ENCODE results near the gene ACBD6. TPM values are rescaled to one million over a fixed set of nuclear protein-coding genes. Genes with fewer than 3 reads are reported as not detected.

The ACBD6 gene
- total and polyA plus RNA-seq, 8 donors: 15.0 to 25.1 (median 18.6) TPM

DNA sequence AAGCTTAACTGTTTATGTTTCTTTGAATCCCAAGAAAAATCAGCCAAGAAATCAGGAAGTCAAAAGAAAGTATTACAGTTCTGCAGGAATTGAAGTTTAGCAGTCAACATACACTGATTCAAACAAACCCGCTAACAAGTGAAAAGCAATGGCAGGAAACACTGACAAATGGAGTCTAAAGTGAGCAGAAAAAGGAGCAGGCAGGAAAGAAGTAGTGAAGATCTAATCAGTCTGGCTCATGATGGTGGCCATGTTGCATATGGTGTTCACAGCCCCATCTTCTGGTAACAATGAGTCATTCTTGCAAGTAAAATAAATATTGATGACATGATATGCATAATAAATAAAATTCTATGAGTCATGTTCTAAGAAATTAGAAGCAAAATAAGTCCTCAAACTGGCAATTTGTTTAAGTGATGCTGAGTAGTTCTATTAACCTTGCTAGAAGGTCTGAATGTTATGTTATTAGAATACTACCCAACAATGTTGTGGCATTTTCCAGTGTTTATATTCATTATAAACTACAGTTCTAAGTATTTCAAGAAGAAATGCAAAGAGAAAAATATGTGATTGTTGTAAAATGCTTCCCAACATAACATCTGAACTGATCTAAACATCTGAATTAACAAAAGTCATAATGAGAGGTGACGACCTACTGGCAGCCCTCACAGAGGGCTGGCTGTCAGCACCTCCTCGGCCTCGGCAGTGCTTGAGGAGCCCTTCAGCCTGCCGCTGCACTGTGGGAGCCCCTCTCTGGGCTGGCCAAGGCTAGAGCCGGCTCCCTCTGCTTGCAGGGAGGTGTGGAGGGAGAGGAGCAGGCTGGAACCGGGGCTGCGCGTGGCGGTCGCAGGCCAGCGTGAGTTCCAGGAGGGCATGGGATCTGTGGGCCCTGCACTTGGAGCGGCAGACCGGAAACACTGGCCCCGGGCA is 5.7 kb upstream of the ACBD6 start:
- Histone ChIP-seq H3K27me3 (no peaks in the 10 kb centered on the region), H3K4me1 (peaks cover 0 to 5% (median 5%) of the 10 kb centered on the region in 3 donors), H3K27ac (no peak overlapping the region), H3K4me3 (no peak overlapping the region), H3K36me3 (no peaks in the 10 kb centered on the region), H3K9me3 (no peaks in the 10 kb centered on the region)
- WGBS, 2 donors: 90 to 91% methylated on average over 13 to 15 of the region's 15 CpGs
- TF ChIP-seq, protein P1, sequence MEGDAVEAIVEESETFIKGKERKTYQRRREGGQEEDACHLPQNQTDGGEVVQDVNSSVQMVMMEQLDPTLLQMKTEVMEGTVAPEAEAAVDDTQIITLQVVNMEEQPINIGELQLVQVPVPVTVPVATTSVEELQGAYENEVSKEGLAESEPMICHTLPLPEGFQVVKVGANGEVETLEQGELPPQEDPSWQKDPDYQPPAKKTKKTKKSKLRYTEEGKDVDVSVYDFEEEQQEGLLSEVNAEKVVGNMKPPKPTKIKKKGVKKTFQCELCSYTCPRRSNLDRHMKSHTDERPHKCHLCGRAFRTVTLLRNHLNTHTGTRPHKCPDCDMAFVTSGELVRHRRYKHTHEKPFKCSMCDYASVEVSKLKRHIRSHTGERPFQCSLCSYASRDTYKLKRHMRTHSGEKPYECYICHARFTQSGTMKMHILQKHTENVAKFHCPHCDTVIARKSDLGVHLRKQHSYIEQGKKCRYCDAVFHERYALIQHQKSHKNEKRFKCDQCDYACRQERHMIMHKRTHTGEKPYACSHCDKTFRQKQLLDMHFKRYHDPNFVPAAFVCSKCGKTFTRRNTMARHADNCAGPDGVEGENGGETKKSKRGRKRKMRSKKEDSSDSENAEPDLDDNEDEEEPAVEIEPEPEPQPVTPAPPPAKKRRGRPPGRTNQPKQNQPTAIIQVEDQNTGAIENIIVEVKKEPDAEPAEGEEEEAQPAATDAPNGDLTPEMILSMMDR (IDR thresholded peaks at IDR 0.05): no peak
- DNase-seq: peak in 1 of 6 donors; percentile 60
- intact Hi-C loops (cut with DNase I): no loop called here
- ATAC-seq: peak in 1 of 4 donors; percentile 17
- no peak for FAIRE-seq

DNA sequence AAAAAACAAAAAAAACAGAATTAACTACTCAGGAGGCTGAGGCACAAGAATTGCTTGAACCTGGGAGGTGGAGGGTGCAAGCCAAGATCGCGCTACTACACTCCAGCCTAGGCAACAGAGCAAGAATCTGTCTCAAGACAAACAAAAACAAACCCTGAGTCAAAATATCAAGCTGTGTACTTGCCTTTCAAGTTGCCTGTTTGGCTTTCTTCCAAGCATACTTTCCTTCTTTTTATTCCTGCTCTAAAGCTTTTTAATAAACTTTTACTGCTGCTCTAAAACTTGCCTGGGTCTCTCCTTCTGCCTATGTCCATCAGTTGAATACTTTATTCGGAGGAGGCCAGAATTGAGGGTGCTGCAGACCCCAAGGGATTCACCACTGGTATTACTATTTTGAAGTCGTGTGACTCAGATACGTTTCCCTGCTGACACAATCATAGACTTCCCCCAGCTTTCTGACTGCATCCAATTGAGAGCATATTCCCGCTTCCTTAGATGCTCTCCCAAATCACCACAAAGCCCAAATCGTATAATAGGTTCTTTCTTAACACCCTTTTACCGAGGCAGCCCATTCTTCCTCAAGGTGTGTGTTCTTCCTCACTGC is 3.5 kb upstream of the ACBD6 start:
- FAIRE-seq (no peak), ATAC-seq (no peak), DNase-seq (no peak)
- Histone ChIP-seq H3K4me3 (no peak overlapping the region), H3K27me3 (no peaks in the 10 kb centered on the region), H3K27ac (no peak overlapping the region), H3K9me3 (no peaks in the 10 kb centered on the region), H3K36me3 (no peaks in the 10 kb centered on the region), H3K4me1 (peaks cover 0 to 14% (median 5%) of the 10 kb centered on the region in 3 donors)
- intact Hi-C loops (cut with DNase I): no loop called here
- WGBS, 2 donors: 66 to 69% methylated on average over 8 of the region's 8 CpGs
- TF ChIP-seq, protein P1 (IDR thresholded peaks at IDR 0.05): no peak

GRCh38 chr1:180504186-180504585 is 1.8 kb upstream of the ACBD6 start:
- intact Hi-C loops (cut with DNase I): no loop called here
- FAIRE-seq (no peak), ATAC-seq (no peak)

GRCh38 chr1:180503280-180503862 is 994 bp upstream of the ACBD6 start:
- Histone ChIP-seq H3K27me3 (no peaks in the 10 kb centered on the region), H3K9me3 (no peaks in the 10 kb centered on the region), H3K36me3 (no peaks in the 10 kb centered on the region), H3K4me1 (peaks cover 0 to 21% (median 12%) of the 10 kb centered on the region in 3 donors), H3K4me3 (peak overlapping the region; percentile 82 to 96 (median 90)), H3K27ac (peak overlapping the region; percentile 85 to 95 (median 90))
- 13 to 16% methylated on average over 8 of the region's 8 CpGs for WGBS, 2 donors
- DNase-seq (no peak), FAIRE-seq (no peak), ATAC-seq (peak; percentile 1 to 10 (median 4))
- TF ChIP-seq, protein P1 (IDR thresholded peaks at IDR 0.05): no peak
- intact Hi-C loops (cut with DNase I): no loop called here

More at GRCh38 chr1:180504186-180504585, 1.8 kb upstream of the ACBD6 start:
- Histone ChIP-seq H3K4me1 (peaks cover 0 to 21% (median 12%) of the 10 kb centered on the region in 3 donors), H3K4me3 (no peak overlapping the region), H3K27me3 (no peaks in the 10 kb centered on the region), H3K9me3 (no peaks in the 10 kb centered on the region), H3K27ac (no peak overlapping the region), H3K36me3 (no peaks in the 10 kb centered on the region)
- no peak for DNase-seq
- TF ChIP-seq, protein P1 (IDR thresholded peaks at IDR 0.05): no peak
- 95% methylated on average over 3 of the region's 3 CpGs for WGBS, 2 donors

Measured in pancreas (tissue), 10 donors.